Ectodermal cell (in vitro differentiated cells): Measurements from ENCODE around the gene UTS2B.
"Not testable (repeated sequence)": the region's sequence is repeated elsewhere in the genome, so short reads cannot be mapped to it uniquely, and the experiment has no call there.

Experiments
- H3K27ac ChIP-seq: 2 replicates; pipeline ENCODE4 v1.7.0; 2013; ENCODE audit warnings: mild to moderate bottlenecking, low read depth, low read length; ENCODE audit not compliant: insufficient read depth, poor library complexity, severe bottlenecking
- H3K27me3 ChIP-seq: 2 replicates; pipeline ENCODE4 v1.7.0; 2013; ENCODE audit warnings: mild to moderate bottlenecking, low read length; ENCODE audit not compliant: insufficient read depth, control insufficient read depth, poor library complexity, severe bottlenecking
- H3K36me3 ChIP-seq: one replicate; pipeline ENCODE4 v1.7.0; 2013; ENCODE audit warnings: low read length; ENCODE audit not compliant: control insufficient read depth, insufficient read depth
- H3K4me1 ChIP-seq: one replicate; pipeline ENCODE4 v1.7.0; 2013; ENCODE audit warnings: low read length; ENCODE audit not compliant: control insufficient read depth, insufficient read depth
- H3K4me3 ChIP-seq: 2 replicates; pipeline ENCODE4 v1.7.0; 2013; ENCODE audit warnings: low read depth, low read length, control low read depth; ENCODE audit not compliant: insufficient read depth
- H3K9me3 ChIP-seq: 2 replicates; pipeline ENCODE4 v1.7.0; 2013; ENCODE audit warnings: mild to moderate bottlenecking, low read length, moderate library complexity; ENCODE audit not compliant: control insufficient read depth
- WGBS, 2 experiments: methylation state at CpG; one replicate each; pipeline ENCODE4 v1.1.7; 2013; ENCODE audit warnings: missing lambda C conversion rate in 2 of 2; 5-methylcytosine and 5-hydroxymethylcytosine counted together

Gene UTS2B

DNA sequence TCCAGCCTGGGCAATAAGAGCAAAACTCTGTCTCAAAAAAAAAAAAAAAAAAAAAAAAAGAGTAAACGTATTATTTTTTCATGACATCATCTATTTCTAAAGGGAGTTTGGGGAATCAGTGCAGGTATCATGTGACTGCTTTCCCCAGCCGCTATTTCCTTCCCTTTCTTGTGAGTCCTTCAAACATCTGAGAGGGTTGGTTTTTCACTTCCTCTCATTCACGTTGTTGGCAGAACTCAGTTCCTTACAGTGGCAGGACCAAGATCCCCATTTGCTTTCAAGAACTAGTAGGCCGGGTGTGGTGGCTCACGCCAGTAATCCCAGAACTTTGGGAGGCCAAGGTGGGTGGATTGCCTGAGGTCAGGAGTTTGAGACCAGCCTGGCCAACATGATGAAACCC is 84.3 kb downstream of the UTS2B start:
- 90 to 94% methylated on average over 4 of the region's 5 CpGs for WGBS, 2 experiments
- H3K27me3 ChIP-seq, H3K4me1 ChIP-seq, H3K36me3 ChIP-seq, H3K9me3 ChIP-seq, H3K27ac ChIP-seq, H3K4me3 ChIP-seq: not testable (repeated sequence)

DNA sequence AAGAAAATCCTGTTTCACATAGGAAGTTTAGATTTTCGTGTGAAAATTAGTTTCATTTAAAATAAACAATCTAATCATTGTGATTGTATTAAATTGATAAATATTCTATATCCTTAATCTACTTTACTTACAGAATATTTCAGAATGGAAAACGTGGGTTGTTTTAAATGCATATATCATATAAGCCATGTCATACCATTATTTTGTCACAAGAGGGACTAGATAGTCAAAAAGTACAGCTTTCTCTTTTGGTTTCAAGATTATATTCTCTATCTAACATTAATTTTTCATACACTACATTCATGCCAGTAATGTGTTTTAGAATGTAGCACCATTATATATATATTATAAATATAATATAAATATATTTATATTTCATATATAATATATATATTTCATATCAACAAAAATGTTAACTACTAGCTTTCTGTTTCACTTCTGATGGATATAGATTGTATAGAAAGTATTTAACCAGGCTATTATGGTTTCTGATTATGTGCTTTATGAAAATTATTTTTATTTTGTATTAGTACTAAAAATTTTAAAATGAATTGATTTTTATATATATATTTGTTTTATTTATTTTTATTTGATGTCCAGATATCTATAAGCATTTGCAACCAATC is 86.0 kb downstream of the UTS2B start:
- Histone ChIP-seq H3K27ac (no peak overlapping the region), H3K4me1 (peaks cover 6% of the 10 kb centered on the region), H3K9me3 (no peaks in the 10 kb centered on the region), H3K36me3 (no peaks in the 10 kb centered on the region), H3K27me3 (no peaks in the 10 kb centered on the region), H3K4me3 (no peak overlapping the region)
- no CpG with 5 or more reads among the region's 2 CpGs for WGBS, 2 experiments

DNA sequence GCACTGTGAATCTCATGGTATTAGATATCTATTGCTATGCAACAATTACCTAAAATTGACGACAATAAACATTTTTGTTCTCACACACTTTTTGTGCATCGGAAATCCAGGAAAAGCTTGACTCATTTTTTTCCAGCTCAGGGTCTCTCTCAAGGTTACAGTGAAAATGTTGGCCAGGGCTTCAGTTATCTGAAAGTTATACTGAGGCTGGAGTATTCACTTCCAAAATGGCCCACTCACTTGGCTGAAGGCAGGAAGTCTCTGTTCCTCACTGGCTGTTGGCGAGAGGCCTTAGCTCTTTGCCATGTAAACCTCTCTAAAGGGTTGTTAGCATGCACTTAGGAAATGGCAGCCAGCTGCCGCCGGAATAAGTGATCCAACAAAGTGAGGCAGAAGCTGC is 89.8 kb downstream of the UTS2B start:
- H3K4me3 ChIP-seq = no peak overlapping the region
- WGBS, 2 experiments = 91 to 93% methylated on average over 5 of the region's 5 CpGs
- H3K27ac ChIP-seq = no peak overlapping the region
- peaks cover 12% of the 10 kb centered on the region for H3K4me1 ChIP-seq
- no peaks in the 10 kb centered on the region for H3K27me3 ChIP-seq
- no peaks in the 10 kb centered on the region for H3K36me3 ChIP-seq
- H3K9me3 ChIP-seq = no peaks in the 10 kb centered on the region

DNA sequence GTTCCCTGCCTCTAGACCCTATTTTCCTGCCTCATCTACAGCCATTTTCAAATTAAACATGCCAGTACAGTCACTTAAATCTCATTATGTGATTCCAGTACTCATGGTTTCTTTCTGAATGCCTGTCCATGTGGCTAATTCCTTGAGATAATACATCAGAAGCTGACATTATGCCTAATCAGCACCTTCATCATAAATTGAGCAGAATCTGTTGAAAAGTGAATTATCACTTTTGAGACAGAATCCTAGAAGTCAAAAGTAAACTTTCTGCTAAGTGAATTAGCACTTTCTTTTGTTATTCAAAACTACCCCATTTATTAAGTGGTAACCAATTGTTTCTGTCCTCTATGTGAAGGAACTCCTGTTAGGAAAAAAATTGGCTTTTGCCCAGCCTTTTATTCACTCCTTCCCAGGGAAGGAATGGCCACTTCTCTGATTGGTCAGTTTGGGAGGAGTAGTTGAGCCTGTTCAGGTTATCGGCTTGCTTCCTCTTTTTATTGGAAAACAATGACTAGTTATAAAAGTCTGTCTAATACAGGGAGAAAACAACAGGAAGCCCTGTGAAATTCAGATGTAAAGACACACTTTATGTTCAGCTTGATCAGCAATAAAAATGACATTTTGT is 90.8 kb downstream of the UTS2B start:
- Histone ChIP-seq H3K9me3 (no peaks in the 10 kb centered on the region), H3K4me3 (no peak overlapping the region), H3K4me1 (peaks cover 12% of the 10 kb centered on the region), H3K36me3 (no peaks in the 10 kb centered on the region), H3K27me3 (no peaks in the 10 kb centered on the region), H3K27ac (no peak overlapping the region)
- 38 to 53% methylated on average over 1 of the region's 1 CpG for WGBS, 2 experiments

DNA sequence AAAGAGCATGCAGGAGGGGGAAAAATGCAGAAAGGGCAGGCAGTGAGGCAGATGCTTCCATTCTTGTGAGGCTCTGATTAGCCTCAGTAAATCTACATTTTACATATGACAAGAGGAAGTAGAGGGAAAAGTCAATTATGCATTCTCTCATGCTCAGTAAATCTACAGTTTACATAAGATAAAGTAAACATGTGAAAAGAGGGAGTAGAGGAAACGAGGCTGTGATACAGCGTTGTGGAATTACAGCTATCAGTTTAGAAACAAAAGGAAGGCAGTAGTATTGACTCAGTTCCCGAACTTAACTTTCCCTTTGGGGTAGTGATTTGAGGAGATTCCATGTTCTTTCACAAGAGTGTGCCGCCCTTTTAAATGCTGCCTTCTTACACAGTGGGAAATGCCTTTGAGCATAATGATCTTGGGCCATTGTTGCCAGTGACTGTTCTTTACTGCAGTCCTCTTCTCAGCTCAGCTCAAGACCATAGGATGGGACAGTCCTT is 92.0 kb downstream of the UTS2B start:
- H3K9me3 ChIP-seq = no peaks in the 10 kb centered on the region
- H3K4me1 ChIP-seq = peaks cover 12% of the 10 kb centered on the region
- H3K27me3 ChIP-seq = no peaks in the 10 kb centered on the region
- H3K4me3 ChIP-seq = no peak overlapping the region
- no peak overlapping the region for H3K27ac ChIP-seq
- no peaks in the 10 kb centered on the region for H3K36me3 ChIP-seq
- 26 to 28% methylated on average over 4 of the region's 4 CpGs for WGBS, 2 experiments

DNA sequence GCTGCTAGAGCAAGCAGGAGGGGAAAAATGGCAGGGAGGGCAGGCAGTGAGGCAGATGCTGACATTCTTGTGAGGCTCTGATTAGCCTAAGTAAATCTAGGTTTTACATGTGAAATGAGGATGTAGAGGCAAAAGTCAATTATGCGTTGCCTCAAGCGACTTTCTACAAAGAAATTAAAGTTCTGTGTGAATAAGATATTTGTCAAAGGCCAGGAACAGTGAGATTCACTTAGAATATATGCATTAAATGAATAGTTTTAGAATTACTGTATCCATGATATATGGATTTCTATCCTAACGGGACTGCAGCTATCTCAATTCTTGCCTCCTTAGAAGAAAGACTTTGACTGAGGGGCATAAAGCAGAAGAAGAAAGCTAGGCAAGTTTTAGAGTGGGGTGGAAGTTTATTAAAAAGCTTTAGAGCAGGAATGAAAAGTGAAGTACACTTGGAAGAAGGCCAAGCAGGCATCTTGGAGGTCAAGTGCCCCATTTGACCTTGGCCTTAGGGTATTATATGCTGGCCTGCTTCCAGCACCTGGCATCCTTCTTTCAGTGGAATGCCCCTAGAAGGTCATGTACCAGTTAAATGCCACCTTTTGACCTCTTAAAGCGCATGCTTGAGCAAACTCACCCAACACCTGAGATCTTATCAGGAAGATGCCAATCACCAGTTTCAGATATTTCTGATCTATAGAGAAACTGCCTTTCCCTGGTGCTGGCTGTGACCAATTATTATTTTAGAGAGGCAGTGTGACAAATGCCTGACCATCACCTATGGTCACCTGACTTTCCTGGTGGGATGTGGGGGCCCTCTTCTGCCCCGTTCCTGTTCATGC is 93.1 kb downstream of the UTS2B start:
- no peak overlapping the region for H3K27ac ChIP-seq
- 89 to 97% methylated on average over 5 of the region's 5 CpGs for WGBS, 2 experiments
- no peak overlapping the region for H3K4me3 ChIP-seq
- H3K36me3 ChIP-seq = no peaks in the 10 kb centered on the region
- H3K4me1 ChIP-seq = peaks cover 10% of the 10 kb centered on the region
- H3K9me3 ChIP-seq = no peaks in the 10 kb centered on the region
- no peaks in the 10 kb centered on the region for H3K27me3 ChIP-seq

DNA sequence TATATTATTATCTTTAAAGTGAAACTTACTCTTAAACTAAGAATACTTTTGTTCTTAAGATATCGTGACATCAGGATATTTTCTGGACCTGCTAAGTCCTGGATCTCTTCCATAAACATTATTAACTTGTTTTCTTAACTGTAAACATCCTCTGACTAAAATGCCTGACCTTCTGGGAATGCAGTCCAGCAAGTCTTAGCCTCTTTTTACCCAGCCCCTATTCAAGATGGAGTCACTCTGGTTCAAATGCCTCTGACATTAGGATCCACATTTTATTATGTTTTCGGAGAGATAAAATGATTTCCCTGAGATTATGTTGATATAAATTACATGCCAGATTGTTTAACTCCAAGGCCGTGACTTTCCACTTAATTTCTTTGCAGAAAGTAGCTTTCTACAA is 93.7 kb downstream of the UTS2B start:
- H3K4me1 ChIP-seq = peaks cover 10% of the 10 kb centered on the region
- WGBS, 2 experiments = 88 to 100% methylated on average over 3 of the region's 3 CpGs
- H3K36me3 ChIP-seq = no peaks in the 10 kb centered on the region
- no peak overlapping the region for H3K4me3 ChIP-seq
- H3K9me3 ChIP-seq = no peaks in the 10 kb centered on the region
- H3K27me3 ChIP-seq = no peaks in the 10 kb centered on the region
- H3K27ac ChIP-seq = no peak overlapping the region

DNA sequence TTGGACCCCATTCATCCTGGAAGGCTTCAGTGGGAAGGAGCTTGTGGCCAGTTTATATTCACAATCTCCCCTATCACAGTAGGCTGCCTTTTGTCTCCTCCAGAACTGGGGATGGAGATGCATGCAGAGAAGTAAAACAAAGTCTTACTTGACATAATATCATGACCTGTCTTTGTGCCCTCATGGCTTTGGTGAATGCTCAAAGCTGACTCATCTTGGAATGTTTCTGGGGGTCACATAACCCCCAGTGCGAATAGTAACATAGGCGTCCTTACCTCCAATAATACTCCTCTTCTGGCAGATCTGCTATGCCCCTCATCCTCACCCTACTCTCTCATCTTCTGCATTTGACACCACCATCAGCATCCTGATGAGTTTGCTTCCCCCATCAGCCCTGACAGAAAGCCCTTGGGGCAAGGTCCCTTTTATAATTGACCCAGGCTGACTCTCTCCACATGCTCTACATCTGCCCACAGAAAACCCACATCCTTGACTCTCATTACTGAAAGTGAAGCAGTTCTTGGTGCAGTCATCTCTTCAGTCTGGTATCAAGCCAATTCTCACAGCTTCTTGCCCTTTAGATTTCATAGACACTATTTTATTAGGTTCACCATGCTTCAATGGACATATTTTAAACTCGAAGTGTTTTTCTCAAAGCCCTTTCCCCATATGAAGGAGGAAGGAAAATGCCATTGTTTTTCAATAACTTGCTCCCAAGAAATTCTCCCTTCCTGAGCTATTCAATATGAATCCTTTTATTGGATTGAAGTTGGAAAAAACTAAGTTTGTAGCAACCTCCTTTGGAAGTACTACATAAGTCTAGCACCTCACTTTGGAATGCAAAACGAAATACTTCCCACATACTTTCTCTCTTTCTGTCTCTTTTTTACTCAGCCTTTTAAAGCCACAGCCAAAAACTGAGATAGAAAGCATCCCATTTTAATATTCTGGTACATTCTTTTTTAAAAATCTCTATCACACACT is 94.7 kb downstream of the UTS2B start:
- Histone ChIP-seq H3K36me3 (no peaks in the 10 kb centered on the region), H3K9me3 (no peaks in the 10 kb centered on the region), H3K27me3 (no peaks in the 10 kb centered on the region), H3K4me1 (peaks cover 10% of the 10 kb centered on the region), H3K4me3 (no peak overlapping the region), H3K27ac (no peak overlapping the region)
- 85 to 90% methylated on average over 4 of the region's 4 CpGs for WGBS, 2 experiments

DNA sequence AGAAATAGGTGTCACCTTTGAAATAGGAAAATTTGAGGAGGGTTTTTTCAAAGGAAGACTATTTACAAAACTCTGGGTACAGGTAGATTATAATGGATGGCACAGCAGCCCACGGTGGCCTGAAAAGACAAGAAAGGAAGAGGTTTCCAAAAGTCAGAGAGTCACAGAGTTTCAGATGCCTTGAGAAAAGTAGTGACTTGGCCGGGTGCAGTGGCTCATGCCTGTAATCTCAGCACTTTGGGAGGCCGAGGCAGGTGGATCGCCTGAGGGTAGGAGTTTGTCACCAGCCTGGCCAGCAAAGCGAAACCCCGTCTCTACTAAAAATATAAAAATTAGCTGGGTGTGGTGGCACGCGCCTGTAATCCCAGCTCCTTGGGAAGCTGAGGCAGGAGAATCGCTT is 96.1 kb downstream of the UTS2B start:
- no peak overlapping the region for H3K27ac ChIP-seq
- WGBS, 2 experiments = 94% methylated on average over 9 of the region's 9 CpGs
- no peaks in the 10 kb centered on the region for H3K27me3 ChIP-seq
- H3K4me3 ChIP-seq = no peak overlapping the region
- H3K36me3 ChIP-seq = no peaks in the 10 kb centered on the region
- H3K9me3 ChIP-seq = no peaks in the 10 kb centered on the region
- H3K4me1 ChIP-seq = peaks cover 4% of the 10 kb centered on the region
